Cardiac fibroblast (primary cell): ENCODE results near the gene RAB3C.
"Not testable (repeated sequence)": the region's sequence is repeated elsewhere in the genome, so short reads cannot be mapped to it uniquely, and the experiment has no call there.

Experiments used
- DNase-seq, 2 donors: peaks; one replicate each; pipeline versions ENCODE4 v3.0.0 to v3.0.0-alpha.2; 2010; ENCODE audit warnings: low read depth in 2 of 2
- H3K4me3 ChIP-seq, 2 donors: replicated peaks in 1 of 2; 1 replicate in 1 of 2; 2 replicates in 1 of 2; pipeline ENCODE4 v1.5.1; 2011; ENCODE audit warnings: low read depth in 2 of 2, low read length in 2 of 2, mild to moderate bottlenecking in 2 of 2, moderate library complexity in 1 of 2
- CTCF ChIP-seq: IDR thresholded peaks from one replicate; pipeline ENCODE4 v1.5.1; 2011; ENCODE audit warnings: low read depth, mild to moderate bottlenecking, low read length, inconsistent platforms

Gene RAB3C

GRCh38 chr5:58675341-58675740 is 92.5 kb downstream of the RAB3C start:
- TF ChIP-seq CTCF: no peak

GRCh38 chr5:58677650-58678049 is 94.8 kb downstream of the RAB3C start:
- TF ChIP-seq CTCF: no peak
- H3K4me3 ChIP-seq: no peak overlapping the region
- no peak for DNase-seq

More at GRCh38 chr5:58675341-58675740, 92.5 kb downstream of the RAB3C start:
- no peak for DNase-seq
- H3K4me3 ChIP-seq: no peak overlapping the region

GRCh38 chr5:58680503-58680902 is 97.6 kb downstream of the RAB3C start:
- peak in 1 of 2 donors; percentile 10 for DNase-seq
- no peak for TF ChIP-seq CTCF
- no peak overlapping the region for H3K4me3 ChIP-seq

- H3K4me3 ChIP-seq: no peak overlapping the region
- DNase-seq: no peak
- no peak for TF ChIP-seq CTCF
These were observed 99.1 kb downstream of the RAB3C start for GRCh38 chr5:58681943-58682342.

- no peak overlapping the region for H3K4me3 ChIP-seq
- DNase-seq: no peak
- no peak for TF ChIP-seq CTCF
These were observed 100.7 kb downstream of the RAB3C start for GRCh38 chr5:58683567-58683966.

- no peak overlapping the region for H3K4me3 ChIP-seq
- no peak for TF ChIP-seq CTCF
- no peak for DNase-seq
These were observed 104.2 kb downstream of the RAB3C start for GRCh38 chr5:58687079-58687478.

GRCh38 chr5:58687595-58687994 is 104.7 kb downstream of the RAB3C start:
- no peak overlapping the region for H3K4me3 ChIP-seq
- no peak for TF ChIP-seq CTCF
- DNase-seq: no peak

GRCh38 chr5:58699088-58699761 is 116.3 kb downstream of the RAB3C start:
- H3K4me3 ChIP-seq, DNase-seq: not testable (repeated sequence)
